Caco-2 (cell line): ENCODE data around the gene RALGPS2. TPM values are rescaled to one million over a fixed set of nuclear protein-coding genes. Genes with fewer than 3 reads are reported as not detected.
A peak's percentile ranks its signal among the peaks of the same experiment; 100 is the strongest.
"Not testable (repeated sequence)": the region's sequence is repeated elsewhere in the genome, so short reads cannot be mapped to it uniquely, and the experiment has no call there.

ENCODE experiments used
- BruUV-seq: library from RNA; stranded (reverse); fragments of 400-500 nt; replicated peaks from 2 replicates; lab custom pipeline; 2021; lab: Mats Ljungman, UMichigan
- CTCF ChIA-PET: fragments of 300-600 bp; sonication (Branson Sonifier 250); formaldehyde crosslinking; loops from one replicate; lab custom pipeline; 2022; ENCODE audit warnings: antibody characterized with exemption; lab: Charles Lee
- POLR2A ChIA-PET: fragments of 300-600 bp; sonication (Branson Sonifier 250); formaldehyde crosslinking; loops from one replicate; lab custom pipeline; 2022; ENCODE audit warnings: antibody characterized with exemption; lab: Charles Lee
- DNase-seq, 2 experiments: peaks; one replicate each; pipeline versions ENCODE4 v3.0.0 to v3.0.0-alpha.2; 2020 to 2022
- H3K27me3 ChIP-seq: replicated peaks from 2 replicates; pipeline ENCODE4 v1.6.0; 2011; ENCODE audit warnings: low read length; ENCODE audit not compliant: control insufficient read depth, insufficient read depth
- H3K36me3 ChIP-seq: 2 replicates; pipeline ENCODE4 v1.5.1; 2011; ENCODE audit warnings: low read length; ENCODE audit not compliant: control insufficient read depth, insufficient read depth
- H3K4me1 ChIP-seq: fragments of 250-450 bp; sonication (Bioruptor Pico); 2 replicates; pipeline ENCODE4 v1.5.1; 2020; ENCODE audit warnings: mild to moderate bottlenecking
- H3K4me3 ChIP-seq: 2 replicates; pipeline ENCODE4 v1.5.1; 2011; ENCODE audit warnings: low read depth, mild to moderate bottlenecking, control low read depth, low read length
- H3K9me3 ChIP-seq: fragments of 250-450 bp; sonication (Bioruptor Pico); 2 replicates; pipeline ENCODE4 v1.5.1; 2020; ENCODE audit warnings: mild to moderate bottlenecking, moderate library complexity
- H3K27ac Mint-ChIP-seq: one replicate; pipeline ENCODE4 v1.8.0; 2022; ENCODE audit warnings: mixed read lengths; ENCODE audit not compliant: unreplicated experiment
- H3K27me3 Mint-ChIP-seq: one replicate; pipeline ENCODE4 v1.8.0; 2022; ENCODE audit warnings: mixed read lengths; ENCODE audit not compliant: insufficient read depth, unreplicated experiment
- H3K36me3 Mint-ChIP-seq: one replicate; pipeline ENCODE4 v1.8.0; 2022; ENCODE audit warnings: mild to moderate bottlenecking, mixed read lengths; ENCODE audit not compliant: insufficient read depth, unreplicated experiment
- H3K4me1 Mint-ChIP-seq: one replicate; pipeline ENCODE4 v1.8.0; 2022; ENCODE audit warnings: low read depth, mixed read lengths; ENCODE audit not compliant: unreplicated experiment
- H3K4me3 Mint-ChIP-seq: one replicate; pipeline ENCODE4 v1.8.0; 2022; ENCODE audit warnings: mild to moderate bottlenecking, moderate library complexity, mixed read lengths; ENCODE audit not compliant: unreplicated experiment
- H3K9me3 Mint-ChIP-seq: one replicate; pipeline ENCODE4 v1.8.0; 2022; ENCODE audit warnings: mixed read lengths; ENCODE audit not compliant: unreplicated experiment
- CTCF ChIP-seq, 2 experiments: fragments of 200-600 bp in 1 of 2; IDR thresholded peaks; 1 replicate in 1 of 2; 2 replicates in 1 of 2; pipeline versions ENCODE4 v1.5.1 to v1.8.0; 2011 to 2022; ENCODE audit warnings: antibody characterized with exemption in 1 of 2, control low read depth in 1 of 2, inconsistent platforms in 1 of 2, low read depth in 1 of 2, low read length in 1 of 2, mild to moderate bottlenecking in 1 of 2, moderate library complexity in 1 of 2; ENCODE audit not compliant: insufficient read depth in 1 of 2, severe bottlenecking in 1 of 2, unreplicated experiment in 1 of 2
- intact Hi-C: fragments of 100-400 bp; cut with micrococcal nuclease; formaldehyde crosslinking; loops from one replicate; pipeline ENCODE4 v1.10.0; 2022; ENCODE audit not compliant: unreplicated experiment
- total RNA-seq: library from RNA; stranded (reverse); gene quantifications from 2 replicates; pipeline ENCODE4 v1.2.3, GENCODE V29; 2022

Gene RALGPS2
- total RNA-seq, 1 experiment from 2014 or later, result 26.1 TPM

- H3K9me3 ChIP-seq, result no peaks in the 10 kb centered on the region
- H3K4me3 Mint-ChIP-seq, result no peak overlapping the region
- H3K4me3 ChIP-seq, result no peak overlapping the region
- no peaks in the 10 kb centered on the region for H3K36me3 ChIP-seq
- H3K4me1 ChIP-seq, result peaks cover 3% of the 10 kb centered on the region; the same call in 1 of the 2 replicates
- intact Hi-C loops, result no loop called here
- ChIA-PET CTCF (no interaction called here), POLR2A (no interaction called here)
- no peak overlapping the region for H3K27ac Mint-ChIP-seq
- no peaks in the 10 kb centered on the region for H3K4me1 Mint-ChIP-seq
- DNase-seq, result no peak
- H3K27me3 Mint-ChIP-seq, result no peaks in the 10 kb centered on the region
- BruUV-seq, result no TSS peak
- peaks cover 8% of the 10 kb centered on the region for H3K36me3 Mint-ChIP-seq
- H3K27me3 ChIP-seq, result no peaks in the 10 kb centered on the region
- peaks cover 11% of the 10 kb centered on the region for H3K9me3 Mint-ChIP-seq
- TF ChIP-seq CTCF (IDR thresholded peaks at IDR 0.05; ENCODE audit: insufficient read depth in 1 of 2, low read depth in 1 of 2, low read length in 1 of 2, severe bottlenecking in 1 of 2, unreplicated experiment in 1 of 2), result no peak
Measured at GRCh38 chr1:178844436-178844835, 119.4 kb downstream of the RALGPS2 start.

- Histone ChIP-seq H3K9me3 (no peaks in the 10 kb centered on the region), H3K4me3 (no peak overlapping the region), H3K27me3 (no peaks in the 10 kb centered on the region), H3K36me3 (no peaks in the 10 kb centered on the region), H3K4me1 (peaks cover 3% of the 10 kb centered on the region; the same call in 1 of the 2 replicates)
- intact Hi-C loops, result no loop called here
- ChIA-PET CTCF (no interaction called here), POLR2A (no interaction called here)
- Mint-ChIP-seq H3K27ac (no peak overlapping the region), H3K4me3 (no peak overlapping the region), H3K36me3 (no peaks in the 10 kb centered on the region), H3K4me1 (no peaks in the 10 kb centered on the region), H3K9me3 (no peaks in the 10 kb centered on the region), H3K27me3 (no peaks in the 10 kb centered on the region)
- DNase-seq, result no peak
- TF ChIP-seq CTCF (IDR thresholded peaks at IDR 0.05; ENCODE audit: insufficient read depth in 1 of 2, low read depth in 1 of 2, low read length in 1 of 2, severe bottlenecking in 1 of 2, unreplicated experiment in 1 of 2), result no peak
- no TSS peak for BruUV-seq
Measured at GRCh38 chr1:178846306-178846705, 121.3 kb downstream of the RALGPS2 start.

GRCh38 chr1:178847396-178847849 lies 122.4 kb downstream of the RALGPS2 start:
- Histone ChIP-seq H3K36me3 (no peaks in the 10 kb centered on the region), H3K4me3 (no peak overlapping the region), H3K4me1 (peaks cover 3% of the 10 kb centered on the region; the same call in 1 of the 2 replicates), H3K27me3 (no peaks in the 10 kb centered on the region), H3K9me3 (no peaks in the 10 kb centered on the region)
- ChIA-PET CTCF (interaction anchor here (1.6 kb wide), 1 partner anchor 156 kb away, joined by 3 read pairs; no protein-coding TSS in a partner anchor), POLR2A (no interaction called here)
- BruUV-seq, result no TSS peak
- no peak overlapping the region for H3K27ac Mint-ChIP-seq
- H3K36me3 Mint-ChIP-seq, result no peaks in the 10 kb centered on the region
- intact Hi-C loops, result no loop called here
- no peaks in the 10 kb centered on the region for H3K4me1 Mint-ChIP-seq
- no peak overlapping the region for H3K4me3 Mint-ChIP-seq
- H3K27me3 Mint-ChIP-seq, result no peaks in the 10 kb centered on the region
- no peak for TF ChIP-seq CTCF (IDR thresholded peaks at IDR 0.05; ENCODE audit: insufficient read depth in 1 of 2, low read depth in 1 of 2, low read length in 1 of 2, severe bottlenecking in 1 of 2, unreplicated experiment in 1 of 2)
- H3K9me3 Mint-ChIP-seq, result no peaks in the 10 kb centered on the region
- DNase-seq, result peak in 1 of 2 experiments; percentile 7

GRCh38 chr1:178847919-178848318 lies 122.9 kb downstream of the RALGPS2 start:
- intact Hi-C loops, BruUV-seq, POLR2A ChIA-PET, H3K4me1 Mint-ChIP-seq, H3K27me3 Mint-ChIP-seq, H3K4me3 ChIP-seq, H3K4me3 Mint-ChIP-seq, H3K4me1 ChIP-seq, H3K36me3 Mint-ChIP-seq, H3K9me3 Mint-ChIP-seq, H3K27me3 ChIP-seq, H3K27ac Mint-ChIP-seq, H3K36me3 ChIP-seq, DNase-seq, H3K9me3 ChIP-seq: not testable (repeated sequence)
- CTCF ChIA-PET, result interaction anchor here (1.6 kb wide), 1 partner anchor 155 kb away, joined by 3 read pairs; no protein-coding TSS in a partner anchor
